Pons (tissue), 1 donor: ENCODE measurements around the gene RNF44.
"Not testable (repeated sequence)": the region's sequence is repeated elsewhere in the genome, so short reads cannot be mapped to it uniquely, and the experiment has no call there.

Experiments
- DNase-seq: peaks from one replicate; pipeline ENCODE4 v3.0.0-alpha.2; 2016; ENCODE audit warnings: low spot score

The RNF44 gene

DNA sequence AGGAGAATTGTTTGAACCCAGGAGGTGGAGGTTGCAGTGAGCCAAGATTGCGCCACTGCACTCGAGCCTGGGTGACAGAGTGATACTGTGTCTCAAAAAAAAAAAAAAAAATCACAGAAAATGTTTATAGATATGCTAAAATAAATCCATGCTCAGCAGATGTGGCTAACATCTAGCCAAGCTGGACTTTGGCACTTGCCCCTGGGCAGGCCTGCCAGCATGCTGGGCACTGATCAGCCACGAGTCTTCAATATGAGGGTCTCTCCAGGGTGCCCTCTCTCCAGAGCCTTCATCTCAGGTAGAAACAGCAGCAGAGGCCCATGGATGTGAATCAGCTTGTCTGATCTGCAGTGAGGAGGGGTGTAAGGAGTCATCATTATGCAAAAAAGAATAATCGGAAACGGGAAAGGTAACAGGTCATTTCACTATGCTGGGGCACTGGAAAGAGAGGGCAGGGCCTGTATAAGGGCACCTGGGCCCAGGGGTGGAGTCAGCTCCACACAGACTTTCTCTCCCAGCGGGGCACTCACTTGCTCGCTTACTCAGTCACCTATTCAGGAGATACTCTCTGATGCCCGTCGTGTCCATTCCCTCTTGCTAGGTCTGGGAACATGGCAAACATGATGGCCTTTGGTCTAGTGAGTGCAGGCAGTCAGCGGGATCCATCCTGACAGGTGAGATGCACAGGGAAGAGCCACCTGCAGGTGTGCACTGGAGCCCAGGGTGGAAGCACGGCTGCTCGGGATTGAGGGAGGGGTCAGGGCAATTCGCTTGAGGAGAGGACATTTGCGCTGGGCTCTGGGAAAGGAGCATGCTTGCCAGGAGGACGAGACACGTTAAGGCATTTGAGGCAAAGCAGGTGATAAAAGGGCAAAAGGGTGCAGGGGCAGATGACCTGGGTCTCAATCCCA lies 17.1 kb downstream of the RNF44 start:
- DNase-seq = no peak

DNA sequence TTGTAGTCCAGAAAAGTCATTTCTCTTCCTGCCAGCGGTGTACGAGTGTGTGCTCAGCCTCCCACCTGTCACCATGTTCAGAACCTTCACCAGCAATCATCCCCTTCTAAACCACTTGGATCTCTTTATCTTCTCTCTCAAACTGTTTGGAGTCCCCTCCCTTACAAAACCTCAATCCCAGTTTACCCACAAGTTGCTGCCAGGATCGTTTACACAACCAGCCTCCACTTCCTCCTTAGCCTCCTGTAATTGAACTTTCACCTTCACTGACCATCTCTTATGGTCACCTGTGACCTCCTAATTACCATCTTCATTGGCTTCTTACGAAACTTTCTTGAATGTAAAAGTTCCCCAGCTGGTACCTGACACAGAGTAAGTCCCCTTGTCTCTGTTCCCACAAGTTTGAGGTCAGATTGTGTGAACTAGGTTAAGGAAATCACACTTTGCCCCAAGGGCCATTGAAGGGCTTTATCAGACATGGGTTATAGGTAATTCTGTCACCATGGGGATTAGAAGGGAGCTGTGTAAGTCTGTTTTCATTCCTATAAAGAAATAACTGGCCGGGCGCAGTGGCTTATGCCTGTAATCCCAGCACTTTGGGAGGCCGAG lies 20.0 kb downstream of the RNF44 start:
- DNase-seq = no peak

GRCh38 chr5:176515396-176515795 lies 21.8 kb downstream of the RNF44 start:
- no peak for DNase-seq

- DNase-seq = no peak
Observed at GRCh38 chr5:176514244-176514950, 22.8 kb downstream of the RNF44 start.

DNA sequence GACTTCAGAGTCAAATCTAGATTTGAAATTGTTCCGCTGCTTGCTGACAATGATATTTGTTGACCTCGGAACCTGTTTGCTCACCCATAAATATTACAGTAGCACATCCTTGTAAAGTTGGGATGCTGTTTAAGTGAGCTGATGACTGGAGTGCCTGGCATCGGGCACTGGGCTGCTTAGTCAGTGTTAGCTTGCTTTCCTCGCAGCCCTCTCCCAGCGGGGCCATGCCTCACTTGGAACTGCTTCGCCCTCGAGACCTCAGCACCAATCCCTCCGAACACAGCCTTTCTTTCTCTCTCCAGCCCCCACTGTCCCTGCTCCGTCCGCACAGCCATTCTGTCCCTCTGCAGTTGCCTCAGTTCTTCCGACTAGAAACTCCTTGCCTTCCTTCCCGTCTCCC lies 23.4 kb downstream of the RNF44 start:
- no peak for DNase-seq

- DNase-seq = no peak
Observed at GRCh38 chr5:176508603-176509002, 28.6 kb downstream of the RNF44 start.

- no peak for DNase-seq
Observed at GRCh38 chr5:176507911-176508310, 29.3 kb downstream of the RNF44 start.

DNA sequence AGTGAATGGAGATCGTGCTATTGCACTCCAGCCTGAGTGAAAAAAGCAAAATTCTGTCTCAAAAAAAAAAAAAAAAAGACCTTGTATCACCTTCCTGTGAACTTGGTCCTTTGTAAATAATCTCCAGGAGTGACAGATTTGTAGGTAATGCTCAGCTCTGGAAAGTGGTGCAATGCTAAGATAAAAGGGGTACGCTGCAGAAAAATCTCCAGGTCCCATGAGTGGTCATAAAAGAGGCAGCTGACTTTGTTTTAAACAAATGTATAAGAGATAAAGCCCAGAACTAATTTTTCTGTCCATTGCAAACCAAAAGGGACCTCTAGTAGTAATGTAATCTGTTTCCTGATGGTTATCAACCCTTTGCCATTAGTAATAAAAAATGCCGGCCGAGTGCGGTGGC lies 33.7 kb downstream of the RNF44 start:
- DNase-seq = no peak

DNA sequence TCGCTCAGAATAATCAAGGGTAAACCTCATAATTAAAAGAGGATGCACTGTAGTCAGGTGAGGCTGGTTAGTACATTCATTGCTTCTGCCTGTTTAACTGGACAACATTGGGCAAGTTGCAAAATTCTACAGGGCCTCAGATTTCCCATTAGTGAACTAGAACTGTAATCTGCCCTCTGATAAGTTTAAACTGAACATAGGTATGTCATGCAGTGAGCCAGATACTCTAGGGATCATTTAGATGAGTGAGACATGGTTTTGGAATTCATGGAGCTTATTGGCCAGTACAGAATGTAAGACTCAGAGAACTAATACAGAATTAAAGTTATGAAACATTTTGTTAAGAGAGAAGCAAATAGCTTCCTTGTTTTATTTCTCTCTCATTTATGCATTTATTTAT lies 35.9 kb downstream of the RNF44 start:
- no peak for DNase-seq

DNA sequence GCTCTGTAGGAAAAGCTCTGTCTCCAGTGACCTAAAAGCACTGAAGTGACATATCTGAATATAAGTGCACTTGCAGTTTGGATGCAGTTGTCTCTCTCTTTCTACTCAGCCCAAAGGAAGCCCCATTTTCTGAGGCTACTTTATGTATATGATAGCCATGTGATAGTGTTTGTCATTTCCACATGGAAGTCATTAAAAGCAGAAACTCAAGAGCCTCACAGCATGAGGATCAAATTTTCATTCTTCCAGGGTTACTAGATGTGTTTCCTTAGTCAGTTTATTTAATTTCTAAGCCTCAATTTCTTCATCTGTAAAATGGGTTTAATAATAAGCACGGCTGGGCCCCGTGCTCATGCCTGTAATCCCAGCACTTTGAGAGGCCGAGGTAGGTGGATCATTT lies 36.7 kb downstream of the RNF44 start:
- no peak for DNase-seq

- DNase-seq = no peak
Observed at GRCh38 chr5:176499273-176499672, 37.9 kb downstream of the RNF44 start.

DNA sequence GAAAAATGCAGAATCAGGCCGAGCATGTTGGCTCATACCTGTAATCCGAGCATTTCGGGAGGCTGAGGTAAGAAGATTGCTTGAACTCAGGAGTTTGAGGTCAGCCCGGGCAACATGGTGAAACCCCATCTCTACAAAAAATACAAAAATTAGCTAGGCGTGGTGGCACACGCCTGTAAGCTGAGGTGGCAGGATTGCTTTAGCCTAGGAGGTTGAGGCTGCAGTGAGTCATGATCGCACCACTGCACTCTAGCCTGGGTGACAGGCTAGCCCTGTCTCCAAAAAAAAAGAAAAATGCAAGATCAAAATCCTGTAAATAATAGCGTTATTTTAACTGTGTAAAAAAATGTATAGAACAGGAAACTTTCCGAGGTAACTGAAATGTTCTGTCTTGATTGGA lies 39.4 kb downstream of the RNF44 start:
- DNase-seq = no peak

GRCh38 chr5:176492431-176492830 lies 44.8 kb downstream of the RNF44 start:
- DNase-seq = no peak

DNA sequence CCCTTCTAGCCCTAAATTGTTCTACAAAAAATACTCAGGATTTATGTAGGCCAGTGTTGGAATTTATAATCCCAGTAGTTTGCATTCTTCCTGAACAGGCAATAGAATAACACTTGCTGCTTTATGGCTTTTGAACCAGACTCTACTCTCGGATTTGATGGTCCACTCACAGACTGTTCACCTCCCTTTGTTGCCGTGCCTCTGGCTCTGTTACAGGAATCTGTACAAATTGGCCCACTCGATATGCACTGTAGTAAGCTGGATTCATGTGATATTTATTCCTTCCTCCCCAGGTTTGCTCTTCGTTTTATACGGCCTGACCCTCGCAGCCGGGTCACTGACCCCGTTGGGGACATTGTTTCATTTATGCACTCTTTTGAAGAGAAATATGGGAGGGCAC lies 45.3 kb downstream of the RNF44 start:
- no peak for DNase-seq

DNA sequence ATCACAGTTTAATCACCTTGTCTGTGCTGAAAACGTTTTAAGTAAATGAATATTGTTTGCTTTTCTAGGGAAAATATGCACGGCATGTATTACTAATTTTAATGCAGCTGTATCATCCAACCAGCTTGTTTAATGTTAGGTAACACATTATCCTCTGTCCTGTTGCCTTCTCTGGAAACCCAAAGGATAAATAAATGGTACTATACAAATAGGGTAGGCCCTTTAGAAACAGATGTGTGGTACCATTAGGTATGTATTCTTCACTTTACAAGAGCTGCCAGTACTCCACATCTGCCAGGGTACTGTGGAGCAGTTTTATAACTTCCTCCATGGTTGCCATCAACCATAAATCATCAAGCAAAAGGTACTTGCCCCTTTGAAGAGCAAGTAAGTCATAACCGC lies 46.1 kb downstream of the RNF44 start:
- DNase-seq = no peak

DNA sequence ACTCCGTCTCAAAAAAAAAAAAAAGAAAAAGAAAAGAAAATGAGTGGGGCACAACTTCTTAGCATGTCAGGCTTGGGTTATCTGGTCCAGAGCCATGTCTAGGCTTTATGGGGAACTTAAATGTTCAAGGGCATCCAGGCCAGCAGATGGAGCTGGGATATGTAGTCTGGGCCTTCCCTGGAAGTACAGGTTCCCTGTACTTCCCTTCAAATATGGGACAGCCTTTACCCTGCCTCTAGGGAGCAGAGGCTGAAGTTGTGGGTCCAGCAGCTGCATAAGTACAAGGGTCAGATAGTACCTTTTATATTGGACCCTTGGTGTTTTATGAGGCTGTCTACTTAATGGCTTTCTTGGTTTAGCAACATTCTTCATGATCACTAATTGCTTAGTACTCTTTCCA lies 46.9 kb downstream of the RNF44 start:
- DNase-seq = no peak

DNA sequence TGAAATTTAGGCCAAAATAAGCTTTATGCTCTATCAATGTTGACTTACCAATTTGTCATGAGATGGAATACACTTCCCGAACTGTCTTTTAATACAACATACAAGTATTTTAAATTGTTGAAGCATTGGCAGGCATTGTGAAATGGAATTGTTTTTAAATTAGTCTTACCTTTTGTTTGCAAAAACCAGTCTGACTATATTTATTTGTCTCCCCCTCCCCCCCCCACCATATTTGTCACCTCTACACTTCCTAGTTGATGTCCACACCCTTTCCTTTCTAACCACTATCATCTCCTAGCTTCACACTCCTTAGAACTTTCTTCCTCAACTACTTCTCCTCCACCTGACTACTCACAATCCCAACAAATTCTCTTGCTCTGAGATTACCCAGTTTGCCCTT lies 48.1 kb downstream of the RNF44 start:
- no peak for DNase-seq

DNA sequence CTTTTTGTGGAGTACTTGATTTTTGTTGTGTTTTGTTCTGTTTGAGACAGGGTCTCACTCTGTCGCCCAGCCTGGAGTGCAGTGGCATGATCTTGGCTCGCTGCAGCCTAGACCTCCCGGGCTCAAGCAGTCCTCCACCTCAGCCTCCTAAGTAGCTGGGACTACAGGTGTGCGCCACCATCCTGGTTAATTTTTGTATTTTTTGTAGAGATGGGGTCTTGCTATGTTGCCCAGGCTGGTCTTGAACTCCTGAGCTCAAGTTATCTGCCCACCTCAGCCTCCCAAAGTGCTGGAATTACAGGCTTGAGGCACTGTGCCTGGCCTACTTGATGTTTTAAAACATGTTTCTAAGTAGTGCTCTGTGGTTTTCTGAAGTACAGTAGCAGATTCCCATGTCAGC lies 50.0 kb downstream of the RNF44 start:
- not testable (repeated sequence) for DNase-seq

DNA sequence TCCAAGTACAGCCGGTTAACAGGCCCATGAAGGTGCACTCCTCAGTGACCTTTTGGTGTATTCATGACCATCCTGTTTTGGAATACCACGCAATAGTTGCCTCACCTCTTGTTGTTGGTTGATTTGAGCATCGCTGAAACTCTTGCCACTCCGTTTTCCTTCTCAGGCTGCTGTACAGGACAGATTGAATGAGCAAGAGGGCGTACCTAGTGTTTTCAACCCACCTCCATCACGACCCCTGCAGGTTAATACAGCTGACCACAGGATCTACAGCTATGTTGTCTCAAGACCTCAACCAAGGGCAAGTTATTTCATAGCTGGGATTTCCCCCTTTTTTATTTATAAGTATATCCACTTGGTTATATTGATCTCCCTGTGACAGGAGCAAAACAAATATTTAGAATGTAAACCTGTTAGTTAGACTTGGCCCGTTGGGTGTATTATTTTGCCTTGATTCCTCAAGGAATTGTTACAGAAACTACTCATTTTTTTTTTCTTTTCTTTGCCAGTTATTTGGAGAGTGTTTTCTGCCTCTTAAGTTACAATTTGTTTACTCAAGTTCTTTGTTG lies 50.9 kb downstream of the RNF44 start:
- no peak for DNase-seq

DNA sequence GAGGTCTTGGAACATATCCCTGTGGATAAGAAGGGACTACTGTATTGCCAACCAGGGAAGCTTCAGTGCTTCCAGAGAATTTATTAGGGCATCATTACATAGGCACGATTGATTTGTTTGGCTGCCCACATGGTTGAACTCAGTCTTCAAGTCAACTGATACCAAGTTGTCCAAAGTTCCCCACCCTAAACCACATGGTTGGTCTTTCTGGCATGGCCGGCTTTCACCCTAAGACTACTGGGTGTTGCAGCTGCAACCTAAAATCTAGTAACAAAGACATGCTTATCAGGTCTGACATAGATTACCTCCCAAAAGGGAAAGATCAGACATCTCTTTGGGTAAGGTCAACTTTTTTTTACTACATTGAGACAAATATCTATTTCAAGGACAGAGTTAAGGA lies 52.0 kb downstream of the RNF44 start:
- DNase-seq = no peak

- no peak for DNase-seq
Observed at GRCh38 chr5:176481711-176482110, 55.5 kb downstream of the RNF44 start.
